Astrocyte (in vitro differentiated cells and primary cell): ENCODE data around the gene CENPU. TPM values are rescaled to one million over a fixed set of nuclear protein-coding genes. Genes with fewer than 3 reads are reported as not detected.

Experiments
- DNase-seq: peaks from one replicate; pipeline ENCODE4 v3.0.0-alpha.2; 2010; ENCODE audit warnings: low read depth
- FAIRE-seq: peaks from 2 replicates; lab custom pipeline; 2011; peaks lifted over from hg19 to GRCh38; lab: Jason Lieb, UNC
- H2AFZ ChIP-seq: 2 replicates; pipeline ENCODE4 v1.6.0; 2012; ENCODE audit warnings: low read depth, low read length, inconsistent platforms
- H3K27ac ChIP-seq: 2 replicates; pipeline ENCODE4 v1.5.1; 2011; ENCODE audit warnings: low read depth, low read length, inconsistent platforms
- H3K27me3 ChIP-seq: 2 replicates; pipeline ENCODE4 v1.6.0; 2011; ENCODE audit warnings: low read length, inconsistent platforms; ENCODE audit not compliant: insufficient read depth
- H3K36me3 ChIP-seq: 2 replicates; pipeline ENCODE4 v1.5.1; 2011; ENCODE audit warnings: low read length, inconsistent platforms; ENCODE audit not compliant: insufficient read depth
- H3K4me1 ChIP-seq: 2 replicates; pipeline ENCODE4 v1.5.1; 2011; ENCODE audit warnings: low read length, inconsistent platforms; ENCODE audit not compliant: insufficient read depth
- H3K4me2 ChIP-seq: 2 replicates; pipeline ENCODE4 v1.6.0; 2012; ENCODE audit warnings: low read length, inconsistent platforms
- H3K4me3 ChIP-seq: 2 replicates; pipeline ENCODE4 v1.5.1; 2011; ENCODE audit warnings: low read depth, mild to moderate bottlenecking, low read length, inconsistent platforms; ENCODE audit not compliant: insufficient read depth
- H3K79me2 ChIP-seq: 2 replicates; pipeline ENCODE4 v1.6.0; 2012; ENCODE audit warnings: mild to moderate bottlenecking, low read length, inconsistent platforms; ENCODE audit not compliant: insufficient read depth
- H3K9ac ChIP-seq: 2 replicates; pipeline ENCODE4 v1.6.0; 2012; ENCODE audit warnings: mild to moderate bottlenecking, low read length, inconsistent platforms
- H3K9me3 ChIP-seq: 2 replicates; pipeline ENCODE4 v1.5.1; 2012; ENCODE audit warnings: low read depth, mild to moderate bottlenecking, low read length, inconsistent platforms; ENCODE audit not compliant: insufficient read depth
- H4K20me1 ChIP-seq: 2 replicates; pipeline ENCODE4 v1.6.0; 2012; ENCODE audit warnings: low read length, inconsistent platforms; ENCODE audit not compliant: insufficient read depth
- H3K27ac Mint-ChIP-seq: one replicate; pipeline ENCODE4 v1.8.0; 2021; ENCODE audit warnings: mild to moderate bottlenecking, mixed read lengths; ENCODE audit not compliant: unreplicated experiment
- H3K27me3 Mint-ChIP-seq: one replicate; pipeline ENCODE4 v1.8.0; 2021; ENCODE audit warnings: low read depth, mixed read lengths; ENCODE audit not compliant: unreplicated experiment
- H3K36me3 Mint-ChIP-seq: one replicate; pipeline ENCODE4 v1.8.0; 2021; ENCODE audit warnings: low read depth, mixed read lengths; ENCODE audit not compliant: unreplicated experiment
- H3K4me1 Mint-ChIP-seq: one replicate; pipeline ENCODE4 v1.8.0; 2021; ENCODE audit warnings: low read depth, mixed read lengths; ENCODE audit not compliant: unreplicated experiment
- H3K4me3 Mint-ChIP-seq: one replicate; pipeline ENCODE4 v1.8.0; 2021; ENCODE audit warnings: mild to moderate bottlenecking, moderate library complexity, mixed read lengths; ENCODE audit not compliant: unreplicated experiment
- H3K9me3 Mint-ChIP-seq: one replicate; pipeline ENCODE4 v1.8.0; 2021; ENCODE audit warnings: mild to moderate bottlenecking, mixed read lengths; ENCODE audit not compliant: unreplicated experiment
- CTCF ChIP-seq: IDR thresholded peaks from 2 replicates; pipeline ENCODE4 v1.5.1; 2011; ENCODE audit warnings: low read depth, mild to moderate bottlenecking, inconsistent platforms, low read length, moderate library complexity; ENCODE audit not compliant: insufficient read depth
- EZH2 ChIP-seq: IDR thresholded peaks from 2 replicates; pipeline ENCODE4 v1.6.1; 2012; ENCODE audit warnings: mild to moderate bottlenecking, low read length, inconsistent platforms; ENCODE audit not compliant: insufficient read depth
- total RNA-seq: library from RNA; stranded (reverse); gene quantifications from 2 replicates; pipeline ENCODE4 v1.2.1, GENCODE V29; 2021

CENPU gene
- total RNA-seq, 1 donor from 2014 or later, result 6.0 TPM

- H3K27me3 Mint-ChIP-seq, result no peaks in the 10 kb centered on the region
- H4K20me1 ChIP-seq, result no peaks in the 10 kb centered on the region
- H3K9me3 ChIP-seq, result no peaks in the 10 kb centered on the region
- H3K4me2 ChIP-seq, result peak overlapping the region; percentile 77
- H3K4me1 Mint-ChIP-seq, result peaks cover 15% of the 10 kb centered on the region
- no peaks in the 10 kb centered on the region for H3K79me2 ChIP-seq
- peak overlapping the region; percentile 56 for H3K4me3 Mint-ChIP-seq
- peaks cover 2% of the 10 kb centered on the region for H3K36me3 Mint-ChIP-seq
- no peaks in the 10 kb centered on the region for H3K27me3 ChIP-seq
- H3K27ac Mint-ChIP-seq, result peak overlapping the region; percentile 49
- H3K9me3 Mint-ChIP-seq, result no peaks in the 10 kb centered on the region
- peak; percentile 83 for FAIRE-seq
- H2AFZ ChIP-seq, result peak overlapping the region; percentile 26
- H3K4me3 ChIP-seq, result no peak overlapping the region
- TF ChIP-seq CTCF, result no peak
- TF ChIP-seq EZH2, result no peak
- H3K9ac ChIP-seq, result peak overlapping the region; percentile 20
- peak overlapping the region; percentile 53 for H3K27ac ChIP-seq
- peaks cover 3% of the 10 kb centered on the region for H3K36me3 ChIP-seq
- peak; percentile 93 for DNase-seq
- H3K4me1 ChIP-seq, result peaks cover 14% of the 10 kb centered on the region
These were observed 45.4 kb downstream of the CENPU start for GRCh38 chr4:184688447-184688846.

- peaks cover 1% of the 10 kb centered on the region for H3K36me3 ChIP-seq
- TF ChIP-seq EZH2 (no peak), CTCF (no peak)
- no peaks in the 10 kb centered on the region for H3K79me2 ChIP-seq
- H3K4me3 ChIP-seq, result no peak overlapping the region
- H3K4me1 ChIP-seq, result peaks cover 14% of the 10 kb centered on the region
- no peaks in the 10 kb centered on the region for H3K9me3 ChIP-seq
- FAIRE-seq (no peak), DNase-seq (no peak)
- H3K36me3 Mint-ChIP-seq, result peaks cover 2% of the 10 kb centered on the region
- peak overlapping the region; percentile 77 for H3K4me2 ChIP-seq
- H3K4me1 Mint-ChIP-seq, result peaks cover 15% of the 10 kb centered on the region
- H3K27ac ChIP-seq, result peak overlapping the region; percentile 53
- no peak overlapping the region for H3K4me3 Mint-ChIP-seq
- no peaks in the 10 kb centered on the region for H3K27me3 ChIP-seq
- no peaks in the 10 kb centered on the region for H4K20me1 ChIP-seq
- no peaks in the 10 kb centered on the region for H3K9me3 Mint-ChIP-seq
- peak overlapping the region; percentile 49 for H3K27ac Mint-ChIP-seq
- H2AFZ ChIP-seq, result peak overlapping the region; percentile 26
- no peaks in the 10 kb centered on the region for H3K27me3 Mint-ChIP-seq
- H3K9ac ChIP-seq, result peak overlapping the region; percentile 20
These were observed 45.9 kb downstream of the CENPU start for GRCh38 chr4:184688005-184688404.

GRCh38 chr4:184684491-184685189, 49.3 kb downstream of the CENPU start:
- no peak overlapping the region for H2AFZ ChIP-seq
- H3K27me3 Mint-ChIP-seq, result no peaks in the 10 kb centered on the region

More at GRCh38 chr4:184684491-184685189, 49.3 kb downstream of the CENPU start:
- Histone ChIP-seq H3K4me2 (no peak overlapping the region), H3K27ac (no peak overlapping the region), H3K4me1 (peaks cover 14% of the 10 kb centered on the region), H3K4me3 (no peak overlapping the region), H3K9ac (no peak overlapping the region), H3K27me3 (no peaks in the 10 kb centered on the region), H4K20me1 (no peaks in the 10 kb centered on the region), H3K79me2 (no peaks in the 10 kb centered on the region), H3K36me3 (no peaks in the 10 kb centered on the region), H3K9me3 (no peaks in the 10 kb centered on the region)
- DNase-seq, result no peak
- Mint-ChIP-seq H3K36me3 (peaks cover 5% of the 10 kb centered on the region), H3K9me3 (no peaks in the 10 kb centered on the region), H3K27ac (no peak overlapping the region), H3K4me1 (peaks cover 15% of the 10 kb centered on the region), H3K4me3 (no peak overlapping the region)
- FAIRE-seq, result no peak
- TF ChIP-seq CTCF, result no peak
- no peak for TF ChIP-seq EZH2
